ENCODE data around the gene CASP8.
"Not testable (repeated sequence)": the region's sequence is repeated elsewhere in the genome, so short reads cannot be mapped to it uniquely, and the experiment has no call there.

The CASP8 gene

GRCh38 chr2:201269764-201270163, 9.4 kb downstream of the CASP8 start:
- no peak for DNase-seq

GRCh38 chr2:201270293-201271001, 10.1 kb downstream of the CASP8 start:
- DNase-seq, result no peak

DNA sequence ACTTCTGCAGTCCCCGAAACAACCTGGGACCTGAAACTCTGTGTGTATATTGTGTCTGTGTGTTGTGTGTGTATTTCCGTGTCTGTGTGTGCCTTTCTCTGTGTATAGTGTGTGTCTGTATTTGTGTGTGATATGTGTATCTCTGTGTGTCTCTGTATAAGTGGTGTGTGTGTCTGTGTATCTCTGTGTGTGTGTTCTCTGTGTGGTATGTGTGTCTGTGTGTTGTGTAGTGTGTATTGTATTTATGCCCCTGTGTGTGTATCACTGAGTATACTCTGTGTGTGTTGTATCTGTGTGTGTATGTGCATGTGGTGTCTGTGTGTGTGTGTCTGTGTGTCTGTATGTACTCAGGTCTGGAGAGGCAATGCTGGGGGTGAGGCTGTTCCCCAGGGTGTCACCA, 11.6 kb downstream of the CASP8 start:
- DNase-seq, result no peak

DNA sequence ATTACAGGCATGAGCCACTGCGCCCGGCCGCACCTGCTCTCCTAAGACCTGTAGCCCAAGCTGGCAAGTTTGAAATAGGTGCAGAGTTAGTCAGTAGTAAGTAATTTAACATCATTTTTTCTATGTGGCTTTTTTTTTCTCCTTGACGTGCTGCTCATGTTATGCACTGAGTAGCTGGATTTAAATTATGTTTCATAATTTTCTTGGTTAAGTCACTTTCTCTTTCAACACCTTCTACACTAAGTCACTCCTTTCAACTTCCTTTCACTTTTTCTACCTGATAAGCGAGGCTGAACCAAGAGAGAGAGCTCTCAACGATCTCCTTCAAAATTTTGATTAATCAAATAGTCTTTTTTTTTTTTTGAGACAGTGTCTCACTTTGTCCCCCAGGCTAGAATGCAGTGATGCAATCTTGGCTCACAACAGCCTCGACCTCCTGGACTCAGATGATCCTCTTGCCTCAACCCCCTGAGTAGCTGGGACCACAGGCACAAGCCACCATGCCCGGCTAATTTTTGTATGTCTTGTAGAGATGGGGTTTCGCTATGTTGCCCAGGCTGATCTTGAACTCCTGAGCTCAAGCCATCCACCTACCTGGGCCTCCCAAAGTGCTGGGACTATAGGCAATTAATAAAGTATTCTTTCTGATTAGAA, 13.1 kb downstream of the CASP8 start:
- DNase-seq, result no peak

DNA sequence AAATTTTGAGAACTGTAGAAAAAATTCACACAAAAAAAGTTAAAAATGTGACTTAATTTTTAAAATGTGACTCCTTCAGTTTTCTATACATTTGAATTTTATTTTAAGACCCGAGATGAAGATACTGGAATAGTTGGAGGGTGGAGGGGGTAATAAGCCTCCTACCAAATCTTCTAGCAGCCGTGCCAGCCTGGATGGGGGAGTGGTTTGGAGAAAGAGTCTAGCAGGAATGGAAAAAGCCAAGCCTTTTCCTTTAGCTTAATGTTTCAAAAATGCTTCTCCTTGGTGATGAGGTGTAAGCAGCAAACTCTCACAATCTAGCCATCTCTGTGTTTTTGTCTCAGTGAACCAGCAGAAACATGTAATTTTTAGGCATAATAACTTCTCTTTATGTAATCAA, 14.7 kb downstream of the CASP8 start:
- DNase-seq, result no peak

DNA sequence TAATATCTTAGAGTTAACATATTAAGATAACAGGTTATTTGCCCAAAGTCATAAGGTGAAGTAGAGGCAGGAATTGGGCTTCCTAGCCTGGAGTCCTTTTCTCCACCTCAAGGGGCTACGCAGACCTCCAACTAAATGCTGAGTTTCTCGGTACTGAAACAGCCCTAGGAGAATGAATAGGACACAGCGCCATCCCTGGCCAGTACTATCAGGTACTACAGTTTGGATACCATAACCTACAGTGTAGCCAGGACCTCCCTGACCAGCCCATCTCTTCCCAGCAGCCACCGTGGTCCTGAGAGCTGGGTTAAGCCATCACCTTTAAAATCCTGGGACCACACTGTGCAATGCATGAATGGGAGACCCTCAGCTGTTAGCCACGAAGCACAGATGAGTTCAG, 15.7 kb downstream of the CASP8 start:
- DNase-seq, result no peak

- no peak for DNase-seq
These were observed 16.2 kb downstream of the CASP8 start for GRCh38 chr2:201276511-201276910.

GRCh38 chr2:201279079-201279478, 18.7 kb downstream of the CASP8 start:
- no peak for DNase-seq

- DNase-seq, result no peak
These were observed 20.1 kb downstream of the CASP8 start for GRCh38 chr2:201280191-201281040.

DNA sequence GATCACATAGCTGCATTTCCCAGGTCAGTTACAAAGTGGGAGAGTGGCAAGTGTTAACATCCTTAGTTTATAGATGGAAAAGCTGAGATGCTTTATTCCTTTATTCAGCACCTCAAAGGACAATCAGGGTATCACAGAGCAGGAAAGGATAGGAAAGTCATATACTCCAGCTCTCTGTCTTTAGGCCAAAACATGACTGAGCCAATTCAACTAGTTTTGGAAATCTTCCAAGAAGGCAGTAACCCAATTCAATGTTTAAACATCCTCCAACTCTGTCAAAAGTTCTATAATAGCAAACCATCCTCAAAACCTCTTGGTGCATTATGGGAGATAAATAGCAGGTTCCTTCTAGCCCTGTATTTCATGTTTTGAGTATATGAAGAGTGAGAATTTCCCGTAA, 25.2 kb downstream of the CASP8 start:
- no peak for DNase-seq

DNA sequence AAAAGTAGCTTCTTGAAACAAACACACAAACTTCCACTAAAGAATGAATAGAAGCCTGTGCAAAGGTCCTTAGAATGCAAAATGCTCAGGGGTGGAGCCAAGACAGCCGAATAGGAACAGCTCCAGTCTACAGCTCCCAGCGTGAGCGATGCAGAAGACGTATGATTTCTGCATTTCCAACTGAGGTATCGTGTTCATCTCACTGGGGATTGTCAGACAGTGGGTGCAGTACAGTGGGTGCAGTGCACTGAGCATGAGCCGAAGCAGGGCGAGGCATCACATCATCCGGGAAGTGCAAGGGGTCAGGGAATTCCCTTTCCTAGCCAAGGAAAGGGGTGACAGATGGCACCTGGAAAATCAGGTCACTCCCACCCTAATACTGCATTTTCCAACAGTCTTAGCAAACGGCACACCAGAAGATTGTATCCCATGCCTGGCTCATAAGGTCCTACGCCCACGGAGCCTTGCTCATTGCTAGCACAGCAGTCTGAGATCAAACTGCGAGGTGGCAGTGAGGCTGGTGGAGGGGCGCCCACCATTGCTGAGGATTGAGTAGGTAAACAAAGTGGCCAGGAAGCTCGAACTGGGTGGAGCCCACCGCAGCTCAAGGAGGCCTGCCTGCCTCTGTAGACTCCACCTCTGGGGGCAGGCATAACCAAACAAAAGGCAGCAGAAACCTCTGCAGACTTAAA, 30.3 kb downstream of the CASP8 start:
- peak in 1 of 56 donors; percentile 2 for DNase-seq

GRCh38 chr2:201298462-201299052, 38.2 kb downstream of the CASP8 start:
- DNase-seq, result no peak

GRCh38 chr2:201299929-201300328, 39.6 kb downstream of the CASP8 start:
- DNase-seq, result not testable (repeated sequence)

DNA sequence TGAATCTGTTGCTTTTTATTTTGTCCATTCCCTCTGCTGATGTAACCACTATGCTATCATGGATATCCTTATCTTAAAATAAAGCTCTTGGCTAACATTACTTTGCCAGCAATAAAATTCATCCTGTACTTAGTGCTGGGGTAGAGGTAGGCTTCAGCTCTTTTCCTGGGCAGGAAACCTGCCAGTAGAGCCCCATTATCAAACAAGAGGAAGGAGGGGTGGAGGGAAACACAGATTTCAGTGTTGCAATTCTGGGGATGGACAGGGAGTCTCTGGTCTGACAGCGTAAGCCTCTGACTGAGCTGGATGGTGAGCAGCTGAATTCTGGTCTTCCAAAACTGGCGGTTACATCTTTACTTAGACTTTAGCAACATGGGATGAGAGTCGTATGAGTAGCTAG, 47.5 kb downstream of the CASP8 start:
- DNase-seq, result no peak

- DNase-seq, result no peak
These were observed 48.6 kb downstream of the CASP8 start for GRCh38 chr2:201308914-201309313.

DNA sequence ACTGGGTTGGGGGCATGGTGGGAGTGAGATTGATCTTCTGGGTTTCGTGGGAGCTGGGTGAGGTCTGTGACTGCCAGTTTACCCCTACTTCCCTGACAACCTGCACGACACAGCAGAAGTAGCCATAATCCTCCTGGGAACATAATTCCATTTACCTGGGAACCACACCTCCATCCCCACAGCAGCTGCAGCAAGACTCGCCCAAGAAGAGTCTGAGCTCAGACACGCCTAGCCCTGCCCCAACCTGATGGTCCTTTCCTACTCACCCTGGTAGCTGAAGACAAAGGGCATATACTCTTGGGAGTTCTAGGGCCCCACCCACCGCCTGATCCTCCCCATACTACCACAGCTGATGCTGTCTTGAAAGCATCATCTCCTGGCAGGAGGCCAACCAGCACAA, 53.0 kb downstream of the CASP8 start:
- no peak for DNase-seq

- DNase-seq, result no peak
These were observed 59.2 kb downstream of the CASP8 start for GRCh38 chr2:201319511-201319910.

DNA sequence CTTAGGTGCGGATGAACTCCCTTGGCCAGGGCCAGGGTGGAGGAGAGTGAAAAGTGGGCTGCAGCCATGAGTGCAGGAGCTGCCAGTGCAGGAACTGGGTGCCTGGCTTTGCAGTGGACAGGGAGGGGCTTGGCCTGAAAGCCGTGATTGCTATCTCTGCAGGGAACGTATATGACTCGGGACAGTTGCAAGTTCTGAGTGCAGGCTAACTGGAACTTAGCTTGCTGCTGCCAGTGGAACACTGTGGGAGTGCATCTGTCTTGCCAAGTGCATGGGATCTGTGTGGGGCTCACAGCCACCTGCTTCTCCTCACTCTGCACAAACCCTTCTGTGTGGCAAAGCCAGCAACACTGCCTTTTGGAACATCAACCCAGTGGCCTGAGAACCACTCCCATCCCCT, 59.9 kb downstream of the CASP8 start:
- DNase-seq, result no peak

DNA sequence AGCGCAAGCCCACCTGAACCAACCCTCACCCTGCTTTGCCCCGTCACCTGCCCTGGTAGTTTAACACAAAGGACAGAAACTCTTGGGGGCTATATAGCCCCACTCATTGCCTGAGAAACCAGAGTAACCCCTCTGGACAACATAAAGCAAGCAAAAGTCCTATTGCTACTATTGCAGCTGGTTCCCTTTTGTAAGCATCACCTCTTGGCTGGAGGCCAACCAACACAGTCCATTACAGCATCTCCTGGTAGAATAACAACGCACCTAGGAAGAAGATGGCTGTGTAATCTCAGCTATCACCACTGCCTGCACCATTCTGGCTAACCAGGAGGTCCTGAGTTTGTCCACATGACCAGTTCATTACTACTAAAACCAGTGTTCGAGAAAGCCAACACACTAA, 60.4 kb downstream of the CASP8 start:
- no peak for DNase-seq

DNA sequence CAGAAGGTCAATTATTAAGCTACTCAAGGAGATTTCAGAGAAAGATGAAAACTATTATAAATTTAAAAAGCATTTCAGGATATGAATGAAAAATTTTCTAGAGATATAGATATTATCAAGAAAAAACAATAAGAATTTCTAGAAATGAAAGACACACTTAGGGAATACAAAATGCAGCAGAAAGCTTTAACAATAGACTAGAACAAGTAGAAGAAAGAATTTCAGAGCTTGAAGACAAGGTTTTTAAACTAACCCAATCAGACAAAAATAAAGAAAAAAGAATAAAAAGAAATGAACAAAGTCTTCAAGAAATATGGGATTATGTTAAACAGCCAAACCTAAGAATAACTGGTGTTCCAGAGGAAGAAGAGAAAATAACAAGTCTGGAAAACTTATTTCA, 62.4 kb downstream of the CASP8 start:
- no peak for DNase-seq

- DNase-seq, result no peak
These were observed 67.3 kb downstream of the CASP8 start for GRCh38 chr2:201327678-201328077.

Data from amygdala (tissue), 56 donors.